Neural progenitor cell (in vitro differentiated cells): ENCODE results near the gene JADE1. TPM values are rescaled to one million over a fixed set of nuclear protein-coding genes. Genes with fewer than 3 reads are reported as not detected.

Experiments used
- DNase-seq: peaks from one replicate; pipeline ENCODE4 v3.0.0-alpha.2; 2016; ENCODE audit warnings: low spot score
- H2AFZ ChIP-seq: fragments of 200-600 bp; sonication (generic); replicated peaks from 2 replicates; pipeline ENCODE4 v1.6.1; 2016; ENCODE audit warnings: antibody characterized with exemption
- H3F3A ChIP-seq: fragments of 200-600 bp; sonication (generic); 2 replicates; pipeline ENCODE4 v1.6.1; 2016; ENCODE audit warnings: antibody characterized with exemption, low read depth
- H3K27ac ChIP-seq: fragments of 200-600 bp; sonication (generic); 2 replicates; pipeline ENCODE4 v1.5.1; 2016; ENCODE audit warnings: mild to moderate bottlenecking
- H3K27me3 ChIP-seq: fragments of 200-600 bp; sonication (generic); 2 replicates; pipeline ENCODE4 v1.6.1; 2016; ENCODE audit warnings: mild to moderate bottlenecking, moderate library complexity
- H3K36me3 ChIP-seq: fragments of 200-600 bp; sonication (generic); 2 replicates; pipeline ENCODE4 v1.5.1; 2016
- H3K4me1 ChIP-seq: fragments of 200-600 bp; sonication (generic); 2 replicates; pipeline ENCODE4 v1.6.1; 2016; ENCODE audit warnings: mixed run types
- H3K4me2 ChIP-seq: fragments of 200-600 bp; sonication (generic); 2 replicates; pipeline ENCODE4 v1.6.1; 2016
- H3K4me3 ChIP-seq: fragments of 200-600 bp; sonication (generic); 2 replicates; pipeline ENCODE4 v1.5.1; 2016
- H3K79me2 ChIP-seq: fragments of 200-600 bp; sonication (generic); 2 replicates; pipeline ENCODE4 v1.6.1; 2016; ENCODE audit warnings: low read depth
- H3K9ac ChIP-seq: fragments of 200-600 bp; sonication (generic); 2 replicates; pipeline ENCODE4 v1.6.1; 2016
- H3K9me3 ChIP-seq: fragments of 200-600 bp; sonication (generic); 2 replicates; pipeline ENCODE4 v1.5.1; 2016; ENCODE audit warnings: low read depth
- H4K20me1 ChIP-seq: fragments of 200-600 bp; sonication (generic); 2 replicates; pipeline ENCODE4 v1.6.1; 2016; ENCODE audit warnings: low read depth
- H3K27ac Mint-ChIP-seq: 3 replicates; pipeline ENCODE4 v1.8.0; 2021; ENCODE audit warnings: mixed read lengths
- H3K27me3 Mint-ChIP-seq: 2 replicates; pipeline ENCODE4 v1.8.0; 2022; ENCODE audit warnings: low read depth, mild to moderate bottlenecking, inconsistent platforms, moderate library complexity, mixed read lengths; ENCODE audit not compliant: insufficient read depth
- H3K36me3 Mint-ChIP-seq: 3 replicates; pipeline ENCODE4 v1.8.0; 2021; ENCODE audit warnings: mixed read lengths
- H3K4me1 Mint-ChIP-seq: 3 replicates; pipeline ENCODE4 v1.8.0; 2021; ENCODE audit warnings: mixed read lengths
- H3K4me3 Mint-ChIP-seq: 3 replicates; pipeline ENCODE4 v1.8.0; 2021; ENCODE audit warnings: mild to moderate bottlenecking, moderate library complexity, mixed read lengths
- H3K9me3 Mint-ChIP-seq: 3 replicates; pipeline ENCODE4 v1.8.0; 2020; ENCODE audit warnings: mixed read lengths
- EZH2 ChIP-seq: fragments of 200-600 bp; sonication (generic); IDR thresholded peaks from 2 replicates; pipeline ENCODE4 v1.6.1; 2017; ENCODE audit warnings: antibody characterized with exemption, mild to moderate bottlenecking, moderate library complexity
- EZH2phosphoT487 ChIP-seq: fragments of 200-600 bp; sonication (generic); IDR thresholded peaks from 2 replicates; pipeline ENCODE4 v1.6.1; 2017; ENCODE audit warnings: antibody characterized with exemption
- total RNA-seq: library from RNA; depleted of rRNA; stranded (reverse); fragments of >200 nt; gene quantifications from 2 replicates; pipeline ENCODE4 v1.2.3, GENCODE V29; 2015; ENCODE audit warnings: low replicate concordance
- TF ChIP-seq, protein P1 (sequence below): fragments of 200-600 bp; sonication (generic); IDR thresholded peaks from 2 replicates; pipeline ENCODE4 v1.5.1; 2017; ENCODE audit warnings: antibody characterized with exemption, mild to moderate bottlenecking

Gene JADE1
- total RNA-seq, 1 donor from 2014 or later, result 55.9 TPM

DNA sequence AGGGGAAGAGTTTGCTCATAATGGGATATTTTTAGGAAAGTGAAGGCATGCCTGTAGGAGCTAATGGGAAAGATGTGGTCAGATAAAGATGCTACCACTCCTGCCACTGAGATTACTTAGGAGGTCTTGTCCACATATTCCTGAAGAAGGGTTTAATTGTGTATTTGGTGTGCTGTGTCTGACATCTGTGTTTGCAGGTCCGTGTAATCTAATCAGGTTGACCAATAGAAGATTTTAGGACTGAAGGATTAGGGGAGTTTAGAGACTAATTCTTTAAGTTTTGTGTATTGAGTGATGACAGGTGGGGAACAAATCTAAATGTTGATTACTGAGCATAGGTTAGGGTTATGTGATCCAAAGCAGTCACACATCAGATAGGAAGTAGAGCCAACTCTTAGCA, 57.2 kb downstream of the JADE1 start:
- H3K9me3 ChIP-seq, result no peaks in the 10 kb centered on the region
- H3K36me3 ChIP-seq, result peaks cover 19% of the 10 kb centered on the region
- no peak overlapping the region for H3K4me3 Mint-ChIP-seq
- no peak overlapping the region for H3K9ac ChIP-seq
- peaks cover 22% of the 10 kb centered on the region for H3F3A ChIP-seq
- no peaks in the 10 kb centered on the region for H3K27me3 ChIP-seq
- no peaks in the 10 kb centered on the region for H3K9me3 Mint-ChIP-seq
- peaks cover 11% of the 10 kb centered on the region for H3K4me1 ChIP-seq
- no peak overlapping the region for H3K27ac Mint-ChIP-seq
- peaks cover 2% of the 10 kb centered on the region for H3K27me3 Mint-ChIP-seq
- H4K20me1 ChIP-seq, result peaks cover 21% of the 10 kb centered on the region
- DNase-seq, result no peak
- H3K79me2 ChIP-seq, result peaks cover 30% of the 10 kb centered on the region
- H3K4me3 ChIP-seq, result no peak overlapping the region
- TF ChIP-seq EZH2 (no peak), EZH2phosphoT487 (no peak)
- TF ChIP-seq, protein P1, sequence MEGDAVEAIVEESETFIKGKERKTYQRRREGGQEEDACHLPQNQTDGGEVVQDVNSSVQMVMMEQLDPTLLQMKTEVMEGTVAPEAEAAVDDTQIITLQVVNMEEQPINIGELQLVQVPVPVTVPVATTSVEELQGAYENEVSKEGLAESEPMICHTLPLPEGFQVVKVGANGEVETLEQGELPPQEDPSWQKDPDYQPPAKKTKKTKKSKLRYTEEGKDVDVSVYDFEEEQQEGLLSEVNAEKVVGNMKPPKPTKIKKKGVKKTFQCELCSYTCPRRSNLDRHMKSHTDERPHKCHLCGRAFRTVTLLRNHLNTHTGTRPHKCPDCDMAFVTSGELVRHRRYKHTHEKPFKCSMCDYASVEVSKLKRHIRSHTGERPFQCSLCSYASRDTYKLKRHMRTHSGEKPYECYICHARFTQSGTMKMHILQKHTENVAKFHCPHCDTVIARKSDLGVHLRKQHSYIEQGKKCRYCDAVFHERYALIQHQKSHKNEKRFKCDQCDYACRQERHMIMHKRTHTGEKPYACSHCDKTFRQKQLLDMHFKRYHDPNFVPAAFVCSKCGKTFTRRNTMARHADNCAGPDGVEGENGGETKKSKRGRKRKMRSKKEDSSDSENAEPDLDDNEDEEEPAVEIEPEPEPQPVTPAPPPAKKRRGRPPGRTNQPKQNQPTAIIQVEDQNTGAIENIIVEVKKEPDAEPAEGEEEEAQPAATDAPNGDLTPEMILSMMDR, result no peak
- no peak overlapping the region for H3K27ac ChIP-seq
- H3K4me2 ChIP-seq, result no peak overlapping the region
- H3K4me1 Mint-ChIP-seq, result peaks cover 13% of the 10 kb centered on the region
- no peak overlapping the region for H2AFZ ChIP-seq
- peaks cover 55% of the 10 kb centered on the region for H3K36me3 Mint-ChIP-seq

DNA sequence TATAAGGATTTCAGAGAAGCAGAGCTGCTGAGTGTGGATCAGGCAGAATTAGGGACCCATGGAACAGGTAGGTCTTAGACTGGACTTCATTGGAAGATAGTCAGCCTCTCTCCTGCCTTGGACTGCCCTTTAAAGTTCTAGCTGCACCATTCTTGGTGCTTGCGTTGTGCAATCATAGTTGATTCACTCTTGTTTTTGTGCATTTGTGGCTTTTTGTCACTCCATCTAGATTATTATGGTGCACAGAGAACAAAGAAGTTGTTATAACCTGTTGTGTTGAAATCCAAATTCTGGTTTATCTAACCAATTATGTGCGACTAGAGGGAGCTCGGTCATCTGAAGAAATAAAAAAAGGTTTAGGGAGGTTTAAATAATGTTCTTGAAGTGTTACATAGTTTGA, 59.3 kb downstream of the JADE1 start:
- no peaks in the 10 kb centered on the region for H3K27me3 Mint-ChIP-seq
- no peaks in the 10 kb centered on the region for H3K9me3 Mint-ChIP-seq
- Histone ChIP-seq H3K27ac (no peak overlapping the region), H3K79me2 (peaks cover 27% of the 10 kb centered on the region), H3K27me3 (no peaks in the 10 kb centered on the region), H3K4me1 (peaks cover 2% of the 10 kb centered on the region), H3F3A (peaks cover under 1% of the 10 kb centered on the region), H4K20me1 (peaks cover under 1% of the 10 kb centered on the region), H3K4me3 (no peak overlapping the region), H3K36me3 (peaks cover 22% of the 10 kb centered on the region), H3K4me2 (no peak overlapping the region), H2AFZ (no peak overlapping the region), H3K9ac (no peak overlapping the region), H3K9me3 (no peaks in the 10 kb centered on the region)
- H3K4me3 Mint-ChIP-seq, result no peak overlapping the region
- H3K27ac Mint-ChIP-seq, result no peak overlapping the region
- DNase-seq, result no peak
- H3K4me1 Mint-ChIP-seq, result no peaks in the 10 kb centered on the region
- no peak for TF ChIP-seq EZH2phosphoT487
- TF ChIP-seq, protein P1, result no peak
- no peak for TF ChIP-seq EZH2
- peaks cover 61% of the 10 kb centered on the region for H3K36me3 Mint-ChIP-seq

DNA sequence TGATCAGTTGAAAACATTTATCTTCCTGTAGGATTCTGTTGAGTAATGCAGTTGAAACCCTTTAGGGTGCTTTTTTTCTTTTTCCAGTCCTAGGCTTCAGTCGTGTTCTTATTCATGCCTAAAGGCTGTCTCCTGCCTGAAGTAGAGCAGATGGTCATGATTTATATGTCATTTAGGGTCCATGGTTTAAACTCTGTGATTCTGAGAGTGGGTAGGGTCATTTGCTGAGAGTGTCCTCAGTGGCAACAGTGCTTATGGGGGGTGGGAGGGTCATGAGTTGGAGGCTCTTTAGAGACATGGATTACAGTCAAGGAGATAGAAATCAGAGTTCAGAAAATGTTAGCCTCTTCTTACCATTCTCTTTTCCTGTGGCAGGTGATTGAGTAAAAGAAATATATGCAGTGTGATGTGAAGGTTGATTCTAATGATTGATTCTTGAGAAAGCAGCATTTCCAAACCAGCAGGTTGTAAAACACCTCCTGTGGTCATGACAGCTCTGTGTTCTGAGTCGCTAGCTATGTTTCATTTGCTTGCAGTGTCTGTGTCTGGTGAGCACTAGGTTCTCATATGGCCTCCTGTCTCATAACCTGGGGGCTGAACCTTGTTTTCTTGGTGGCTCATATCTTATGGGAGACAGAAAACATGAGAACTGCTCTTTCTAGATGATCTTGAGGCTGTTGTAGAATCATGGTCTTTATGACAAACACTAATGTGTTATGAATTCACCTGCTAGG, 60.4 kb downstream of the JADE1 start:
- no peak overlapping the region for H2AFZ ChIP-seq
- H3K4me2 ChIP-seq, result no peak overlapping the region
- H3K4me3 ChIP-seq, result no peak overlapping the region
- peaks cover 9% of the 10 kb centered on the region for H3K4me1 ChIP-seq
- no peak overlapping the region for H3K4me3 Mint-ChIP-seq
- H3K27ac Mint-ChIP-seq, result no peak overlapping the region
- peaks cover 61% of the 10 kb centered on the region for H3K36me3 Mint-ChIP-seq
- H3K9ac ChIP-seq, result no peak overlapping the region
- no peaks in the 10 kb centered on the region for H4K20me1 ChIP-seq
- TF ChIP-seq EZH2phosphoT487 (no peak), EZH2 (no peak)
- TF ChIP-seq, protein P1, result no peak
- peaks cover 21% of the 10 kb centered on the region for H3K36me3 ChIP-seq
- no peaks in the 10 kb centered on the region for H3F3A ChIP-seq
- peaks cover 6% of the 10 kb centered on the region for H3K4me1 Mint-ChIP-seq
- H3K79me2 ChIP-seq, result peaks cover 15% of the 10 kb centered on the region
- no peaks in the 10 kb centered on the region for H3K9me3 Mint-ChIP-seq
- no peaks in the 10 kb centered on the region for H3K9me3 ChIP-seq
- H3K27me3 ChIP-seq, result no peaks in the 10 kb centered on the region
- H3K27me3 Mint-ChIP-seq, result no peaks in the 10 kb centered on the region
- H3K27ac ChIP-seq, result no peak overlapping the region
- no peak for DNase-seq
